Right ventricle myocardium superior (tissue), 1 donor: Measurements from ENCODE around the gene MARS1. TPM values are rescaled to one million over a fixed set of nuclear protein-coding genes. Genes with fewer than 3 reads are reported as not detected.
"Not testable (repeated sequence)": the region's sequence is repeated elsewhere in the genome, so short reads cannot be mapped to it uniquely, and the experiment has no call there.

Source experiments
- ATAC-seq: fragments of 200-7000 bp; cut with Tn5 transposase; one replicate; pipeline ENCODE4 v1.9.1; 2020; ENCODE audit warnings: mild to moderate bottlenecking; ENCODE audit not compliant: poor library complexity
- DNase-seq: peaks from one replicate; pipeline ENCODE4 v3.0.0-alpha.2; 2020
- intact Hi-C: fragments of 100-400 bp; cut with DNase I; formaldehyde crosslinking; loops from one replicate; pipeline ENCODE4 v1.11.2; 2022
- microRNA-seq: library from miRNA; unstranded; fragments of <30 nt; microRNA quantifications from one replicate; pipeline ENCODE4 v1.2.0, GENCODE V29; 2020
- total RNA-seq: library from RNA; stranded (reverse); fragmentation: NEBNext Ultra II Directional; extraction: Animal tissue kit (Norgen Biotek cat#: 25700); gene quantifications from one replicate; pipeline ENCODE4 v1.2.1, GENCODE V29; 2021
- donor health status: DM: no; HTN: yes; CAD: no; lungs with severe emphysema.

Gene MARS1
- total RNA-seq, 1 donor from 2014 or later: 63.5 TPM

DNA sequence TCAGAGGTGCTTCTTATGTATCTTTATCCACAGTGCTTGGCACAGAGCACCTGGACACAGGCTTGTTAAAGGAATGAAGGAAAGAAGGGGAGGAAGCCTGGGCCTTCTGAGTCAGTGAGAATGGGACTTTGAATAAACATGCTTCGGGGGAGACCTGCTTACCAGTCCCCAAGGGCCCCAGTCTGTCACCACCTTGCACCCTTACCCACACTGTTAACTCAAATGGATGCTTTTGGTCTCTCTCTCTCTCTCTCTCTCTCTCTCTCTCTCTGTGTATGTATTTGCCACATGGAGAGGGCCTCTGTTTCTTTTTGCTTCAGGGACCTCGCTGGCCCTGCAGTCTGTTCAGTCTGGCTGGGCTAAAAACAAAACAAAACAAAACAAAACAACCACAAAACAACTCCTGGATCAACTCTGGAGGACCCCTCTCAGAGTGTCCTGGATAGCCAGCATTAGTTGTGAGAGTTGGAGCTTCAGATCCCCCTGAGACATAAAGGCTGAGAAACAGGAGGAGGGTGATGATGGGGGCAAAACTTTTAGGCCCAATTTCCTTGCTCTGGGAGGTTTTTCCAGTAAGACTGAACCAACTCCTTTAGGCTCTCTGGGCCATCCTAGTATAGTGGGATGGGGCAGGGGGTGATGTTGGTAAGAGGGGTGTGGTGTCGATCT lies 63.9 kb downstream of the MARS1 start:
- intact Hi-C loops: no loop called here
- DNase-seq: no peak
- no peak for ATAC-seq

DNA sequence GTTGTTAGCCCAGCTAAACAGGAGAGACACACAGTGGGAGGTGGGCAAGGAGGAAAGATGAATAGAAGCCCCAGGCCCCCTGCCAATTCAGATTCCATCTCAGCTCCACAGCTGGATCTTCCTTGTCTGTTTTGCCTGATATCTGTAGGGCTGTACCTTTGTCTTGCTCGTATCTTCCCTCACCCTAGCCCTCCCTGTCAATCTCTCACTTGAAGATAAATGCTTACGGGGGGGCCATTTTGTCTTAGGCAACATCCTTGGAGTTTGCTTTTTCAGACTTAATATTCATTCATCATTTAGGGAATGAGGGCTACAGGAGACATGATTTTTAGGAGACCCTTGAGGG lies 64.4 kb downstream of the MARS1 start:
- no peak for ATAC-seq
- DNase-seq: no peak
- intact Hi-C loops: no loop called here

DNA sequence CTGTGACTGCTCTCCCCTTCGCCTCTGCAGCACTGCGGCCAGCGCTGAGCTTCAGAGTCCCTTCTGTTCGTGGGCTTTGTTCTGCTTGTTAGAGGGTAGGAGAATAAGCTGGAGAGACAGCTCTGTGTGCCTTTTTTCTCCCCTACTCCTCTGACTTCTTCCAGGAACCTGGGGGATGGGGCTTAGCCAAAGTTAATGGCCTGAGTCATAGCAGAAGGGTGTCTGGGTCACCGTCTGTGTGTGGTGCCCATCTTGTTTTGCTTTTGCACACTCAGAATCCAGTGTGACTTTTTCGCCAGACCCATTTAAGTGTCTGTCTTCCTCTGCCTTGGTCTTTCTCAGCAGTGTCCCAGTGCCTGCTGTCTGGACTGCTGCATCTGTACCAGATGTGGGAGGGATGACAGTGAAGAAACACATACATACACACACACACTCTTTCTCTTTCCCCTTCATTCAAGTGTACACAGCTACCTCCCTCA lies 65.0 kb downstream of the MARS1 start:
- intact Hi-C loops: no loop called here
- no peak for ATAC-seq
- no peak for DNase-seq

DNA sequence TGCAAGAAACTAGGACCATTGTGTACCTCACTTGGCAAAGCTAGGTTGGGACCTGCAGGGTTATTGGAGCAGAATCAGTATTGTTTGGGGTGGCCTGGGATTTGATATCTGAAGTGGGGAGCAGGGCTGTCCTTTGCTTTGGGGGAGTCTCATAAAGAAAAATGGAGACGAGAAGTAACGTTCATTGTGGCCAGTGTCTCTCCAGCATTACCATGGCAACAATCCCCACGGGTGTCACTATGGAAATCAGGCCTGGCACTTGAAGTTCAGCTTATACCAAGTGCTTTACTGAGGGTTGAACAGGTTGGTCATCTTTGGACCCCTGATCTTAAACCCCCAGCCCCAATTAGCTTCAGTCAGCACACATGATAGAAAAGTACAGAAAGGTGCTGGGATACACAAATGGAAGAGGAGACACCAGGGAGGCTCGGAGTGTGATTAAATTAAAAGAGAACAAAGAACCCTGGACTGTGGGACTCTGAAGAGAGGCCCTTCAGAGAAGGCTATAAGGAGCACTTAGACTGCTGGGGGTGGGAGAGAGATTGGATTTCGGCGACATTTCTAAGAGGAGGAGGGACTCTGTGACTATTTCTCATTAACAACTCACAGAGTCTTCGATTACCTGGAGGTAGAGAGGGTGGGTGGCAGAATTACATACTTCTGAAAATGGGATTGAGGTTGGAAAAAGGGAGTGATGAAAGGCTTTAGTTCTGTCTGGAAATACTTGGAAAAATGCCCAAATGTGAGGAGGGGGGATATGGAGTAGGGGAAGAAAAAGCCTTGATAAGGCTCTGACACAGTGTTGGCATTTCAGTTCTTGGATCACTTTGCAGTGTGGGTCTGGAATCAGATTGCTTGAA lies 65.7 kb downstream of the MARS1 start:
- intact Hi-C loops: no loop called here
- ATAC-seq: no peak
- DNase-seq: no peak

DNA sequence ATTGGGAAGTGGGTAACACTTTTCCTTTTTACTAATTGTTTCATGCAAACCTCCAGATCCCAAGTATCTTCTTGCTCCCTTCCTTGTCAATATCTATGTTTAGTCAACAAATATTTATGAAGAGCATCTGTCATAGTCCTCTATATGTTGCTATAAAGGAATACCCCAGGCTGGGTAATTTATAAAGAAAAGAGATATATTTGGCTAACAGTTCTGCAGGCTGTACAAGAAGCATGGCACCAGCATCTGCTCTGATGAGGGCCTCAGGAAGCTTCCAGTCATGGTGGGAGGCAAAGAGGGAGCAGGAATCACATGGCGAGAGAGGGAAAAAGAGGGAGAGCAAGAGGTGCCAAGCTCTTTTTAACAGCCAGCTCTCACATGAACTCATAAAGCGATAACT lies 66.6 kb downstream of the MARS1 start:
- intact Hi-C loops: no loop called here
- no peak for ATAC-seq

DNA sequence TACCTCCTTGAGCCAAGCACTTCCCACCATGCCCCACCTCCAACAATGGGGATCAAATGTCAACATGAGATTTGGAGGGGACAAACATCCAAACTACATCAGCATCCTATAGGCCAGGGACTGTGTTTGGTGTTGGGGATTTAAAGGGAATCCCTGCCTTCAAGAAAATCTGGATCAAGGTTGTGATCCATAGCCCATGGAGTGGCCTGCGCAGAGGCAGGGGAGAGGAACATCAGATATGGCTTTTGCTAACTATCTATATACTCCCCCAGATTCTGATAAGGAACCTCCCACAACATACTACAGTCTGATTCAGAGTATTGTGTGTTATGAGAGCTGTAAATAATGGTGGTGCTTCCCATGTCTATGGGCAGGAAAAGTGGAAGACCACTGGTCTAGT lies 67.0 kb downstream of the MARS1 start:
- no peak for DNase-seq
- ATAC-seq: no peak
- intact Hi-C loops: no loop called here

More for the DNA sequence above, 66.6 kb downstream of the MARS1 start:
- DNase-seq: no peak

DNA sequence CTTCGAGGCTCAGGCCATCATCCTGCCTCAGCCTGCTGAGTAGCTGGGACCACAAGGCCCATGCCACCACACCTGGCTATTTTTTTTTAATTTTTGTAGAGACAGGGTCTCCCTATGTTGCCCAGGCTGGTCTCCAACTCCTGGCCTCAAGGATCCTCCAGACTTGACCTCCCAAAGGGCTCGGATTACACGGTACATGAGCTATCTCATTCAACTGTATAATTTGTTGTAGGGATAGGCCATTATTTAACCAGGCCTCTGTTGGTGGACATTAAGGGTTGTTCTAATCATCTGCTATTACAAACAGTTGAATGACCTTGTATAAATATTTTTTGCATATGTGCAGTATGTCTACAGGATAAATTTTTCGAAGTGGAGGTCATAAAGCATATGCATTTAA lies 71.0 kb downstream of the MARS1 start:
- DNase-seq (no peak), ATAC-seq (no peak)
- intact Hi-C loops: no loop called here

DNA sequence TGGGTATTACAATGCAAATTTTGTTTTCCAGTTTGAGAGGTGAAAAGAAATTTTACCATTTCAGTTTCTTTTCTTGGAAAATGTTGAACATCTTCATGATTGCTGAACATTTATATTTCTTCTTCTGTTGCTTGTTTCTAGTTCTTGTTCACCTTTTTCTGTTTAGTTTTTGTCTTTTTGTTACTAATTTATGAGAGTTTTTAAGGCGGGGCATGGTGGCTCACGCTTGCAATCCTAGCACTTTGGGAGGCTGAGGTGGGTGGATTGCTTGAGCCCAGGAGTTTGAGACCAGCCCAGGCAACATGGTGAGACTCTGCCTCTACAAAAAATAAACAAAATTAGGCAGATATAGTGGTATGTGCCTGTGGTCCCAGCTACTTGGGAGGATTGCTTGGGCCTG lies 72.6 kb downstream of the MARS1 start:
- DNase-seq (no peak), ATAC-seq (no peak)
- intact Hi-C loops: no loop called here

DNA sequence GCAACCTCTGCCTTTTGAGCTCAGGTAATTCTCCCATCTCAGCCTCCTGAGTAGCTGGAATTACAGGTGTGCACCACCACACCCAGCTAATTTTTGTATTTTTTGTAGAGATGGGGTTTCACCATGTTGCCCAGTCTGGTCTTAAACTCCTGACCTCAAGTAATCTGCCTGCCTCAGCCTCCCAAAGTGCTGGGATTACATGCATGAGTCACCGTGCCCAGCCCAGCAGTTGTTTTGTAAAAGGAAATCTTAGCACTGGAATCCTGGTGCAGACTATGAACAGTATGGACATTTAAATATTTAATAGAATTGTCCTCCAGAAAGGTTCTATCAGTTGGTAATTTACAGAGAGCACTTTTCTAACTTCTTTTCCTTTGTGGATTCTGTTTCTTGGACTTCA lies 73.2 kb downstream of the MARS1 start:
- DNase-seq, ATAC-seq, intact Hi-C loops: not testable (repeated sequence)

DNA sequence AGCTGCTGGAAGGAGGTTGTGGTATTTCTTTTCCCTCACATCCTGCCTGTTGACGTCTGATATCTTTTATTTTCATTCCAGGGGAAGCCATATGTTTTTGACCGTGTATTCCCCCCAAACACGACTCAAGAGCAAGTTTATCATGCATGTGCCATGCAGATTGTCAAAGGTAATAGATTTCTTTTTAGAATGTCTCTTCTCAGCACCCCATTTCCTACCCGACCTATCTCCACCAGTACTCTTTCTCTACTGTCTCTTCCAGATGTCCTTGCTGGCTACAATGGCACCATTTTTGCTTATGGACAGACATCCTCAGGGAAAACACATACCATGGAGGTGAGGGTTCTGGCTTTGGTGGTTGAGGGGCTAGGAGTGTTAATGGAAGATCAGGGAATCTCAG lies 75.5 kb downstream of the MARS1 start:
- no peak for DNase-seq
- intact Hi-C loops: no loop called here
- no peak for ATAC-seq

DNA sequence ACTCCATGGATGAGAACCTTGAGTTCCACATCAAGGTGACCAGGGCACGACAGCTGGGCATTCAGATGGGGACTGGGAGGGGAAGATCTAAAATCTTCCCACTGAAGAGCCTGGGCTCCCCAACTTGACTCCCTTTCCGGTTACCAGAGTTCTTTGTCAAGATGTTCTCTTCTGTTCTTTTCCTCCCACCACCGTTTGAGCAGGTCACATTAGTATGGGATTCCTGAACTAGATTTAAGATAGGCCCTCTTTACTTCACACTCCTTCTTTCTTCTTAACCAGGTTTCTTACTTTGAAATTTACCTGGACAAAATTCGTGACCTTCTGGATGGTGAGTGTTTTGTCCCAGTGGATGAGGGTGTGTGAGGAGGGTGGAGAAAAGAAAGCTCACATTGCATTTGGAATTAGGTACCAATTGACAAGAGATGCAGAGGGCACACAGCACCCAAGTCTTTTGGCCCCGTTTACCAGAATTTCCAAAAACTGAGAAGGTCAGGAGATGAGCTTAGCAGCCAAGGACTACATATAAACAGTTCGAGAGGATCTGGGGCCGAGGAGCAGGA lies 76.4 kb downstream of the MARS1 start:
- intact Hi-C loops: no loop called here
- ATAC-seq (no peak), DNase-seq (no peak)

Small RNA genes lying within 50 kb of the gene (microRNA-seq; reads per million reads assigned to microRNA genes)
- gene MIR616 (0.97 reads per million), gene MIR6758 (not detected)

Other genes starting within 250 kb of the MARS1 start
- gene STAC3, start 236.9 kb upstream of the MARS1 start, total RNA-seq: 1.2 TPM
- 48.9 TPM for gene R3HDM2, start 57.0 kb upstream of the MARS1 start, total RNA-seq
- not detected for gene INHBC, start 53.3 kb upstream of the MARS1 start, total RNA-seq
- gene INHBE, start 32.8 kb upstream of the MARS1 start, total RNA-seq: not detected
- 0.56 TPM for gene GLI1, start 28.3 kb upstream of the MARS1 start, total RNA-seq
- gene ARHGAP9, start 8.2 kb upstream of the MARS1 start, total RNA-seq: 4.1 TPM
- 16.4 TPM for gene DDIT3, start 32.4 kb downstream of the MARS1 start, total RNA-seq
- 25.4 TPM for gene MBD6, start 34.8 kb downstream of the MARS1 start, total RNA-seq
- 95.0 TPM for gene DCTN2, start 59.1 kb downstream of the MARS1 start, total RNA-seq
- gene KIF5A, start 62.0 kb downstream of the MARS1 start, total RNA-seq: 0.08 TPM
- 12.4 TPM for gene PIP4K2C, start 103.1 kb downstream of the MARS1 start, total RNA-seq
- gene DTX3, start 116.8 kb downstream of the MARS1 start, total RNA-seq: 21.7 TPM
- 14.3 TPM for gene ARHGEF25, start 123.4 kb downstream of the MARS1 start, total RNA-seq
- 5.6 TPM for gene B4GALNT1, start 145.1 kb downstream of the MARS1 start, total RNA-seq
- 102 TPM for gene OS9, start 206.1 kb downstream of the MARS1 start, total RNA-seq